GM12874 (cell line): ENCODE results near the gene PLEKHA7.

Experiments
- CTCF ChIP-seq: IDR thresholded peaks from 2 replicates; pipeline ENCODE4 v1.5.1; 2011; ENCODE audit warnings: low read depth, mild to moderate bottlenecking, control low read depth, low read length, moderate library complexity; ENCODE audit not compliant: insufficient read depth

Gene PLEKHA7

GRCh38 chr11:16785520-16786128 is 228.6 kb downstream of the PLEKHA7 start:
- peak; percentile 85 for TF ChIP-seq CTCF

- no peak for TF ChIP-seq CTCF
Observed at GRCh38 chr11:16784666-16785065, 229.5 kb downstream of the PLEKHA7 start.

- TF ChIP-seq CTCF, result no peak
Observed at GRCh38 chr11:16784097-16784496, 230.1 kb downstream of the PLEKHA7 start.

GRCh38 chr11:16783321-16783801 is 230.9 kb downstream of the PLEKHA7 start:
- TF ChIP-seq CTCF, result no peak

- no peak for TF ChIP-seq CTCF
Observed at GRCh38 chr11:16781936-16782919, 232.0 kb downstream of the PLEKHA7 start.

- TF ChIP-seq CTCF, result no peak
Observed at GRCh38 chr11:16780698-16781550, 233.3 kb downstream of the PLEKHA7 start.

- TF ChIP-seq CTCF, result no peak
Observed at GRCh38 chr11:16780146-16780545, 234.1 kb downstream of the PLEKHA7 start.
